K562 treated with DMSO at 1 percent for 48 hours (cell line): ENCODE results near the gene TRAPPC14. TPM values are rescaled to one million over a fixed set of nuclear protein-coding genes. Genes with fewer than 3 reads are reported as not detected.

ENCODE experiments used
- total RNA-seq: library from RNA; unstranded; fragments of 300-600 nt; gene quantifications from 2 replicates; pipeline ENCODE4 v1.2.3, GENCODE V29; 2022; ENCODE audit warnings: low replicate concordance; ENCODE audit errors: extremely low read depth

TRAPPC14 gene
- not detected in 2 replicates for total RNA-seq

DNA sequence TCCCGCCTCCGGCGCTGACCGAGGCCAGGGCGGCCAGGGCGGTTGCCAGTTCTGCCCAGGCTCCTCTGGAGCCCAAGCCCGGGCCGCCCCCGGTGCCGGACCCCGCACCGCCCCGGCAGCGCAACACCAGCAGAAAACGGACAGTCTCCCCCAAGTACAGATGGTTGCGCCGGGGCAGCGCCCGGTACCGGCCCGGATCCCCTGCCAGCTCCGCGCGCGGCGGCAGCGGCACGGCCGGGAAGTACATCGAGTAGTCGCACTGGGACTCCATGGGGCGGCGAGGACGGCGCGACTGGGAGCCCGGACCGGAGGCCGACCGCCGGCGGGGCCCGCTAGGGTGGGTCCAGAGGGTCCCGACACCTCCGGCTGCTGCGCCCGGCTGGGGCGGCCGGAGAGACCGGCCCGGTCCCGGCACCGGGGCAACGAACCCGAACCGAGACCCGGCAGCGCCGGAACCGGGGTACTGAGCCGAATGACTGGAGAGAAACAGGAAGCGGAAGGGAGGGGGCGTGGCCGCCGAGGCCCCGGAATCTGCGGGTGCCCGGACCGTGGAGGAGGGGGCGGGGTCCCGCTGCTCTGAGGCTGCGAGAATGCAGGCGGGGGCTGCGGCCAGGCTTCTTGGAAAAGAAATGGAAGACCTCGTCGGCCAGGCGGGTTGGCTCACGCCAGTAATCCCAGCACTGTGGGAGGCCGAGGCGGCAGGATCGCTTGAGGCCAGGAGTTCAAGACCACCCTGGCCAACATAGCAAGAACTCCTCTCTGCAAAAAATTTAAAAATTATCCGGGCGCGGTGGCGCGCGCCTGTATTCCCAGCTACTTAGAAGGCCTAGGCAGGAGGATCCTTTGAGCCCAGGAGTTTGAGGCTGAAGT is at the start of gene TRAPPC14:
Gene TRAPPC14 (minus strand): TSS at position 495 of the 870 bp plus-strand sequence. CDS start 224 bp downstream, at position 271.

GRCh38 chr7:100177045-100178001 is 18.8 kb upstream of the TRAPPC14 start, which contains the start of the genes GPC2 and STAG3:
Gene GPC2 (minus strand): TSS chr7:100177381. CDS start chr7:100177199, 182 bp downstream.
Gene STAG3 (plus strand): TSS chr7:100177918. CDS start chr7:100180557, 2,639 bp downstream.

DNA sequence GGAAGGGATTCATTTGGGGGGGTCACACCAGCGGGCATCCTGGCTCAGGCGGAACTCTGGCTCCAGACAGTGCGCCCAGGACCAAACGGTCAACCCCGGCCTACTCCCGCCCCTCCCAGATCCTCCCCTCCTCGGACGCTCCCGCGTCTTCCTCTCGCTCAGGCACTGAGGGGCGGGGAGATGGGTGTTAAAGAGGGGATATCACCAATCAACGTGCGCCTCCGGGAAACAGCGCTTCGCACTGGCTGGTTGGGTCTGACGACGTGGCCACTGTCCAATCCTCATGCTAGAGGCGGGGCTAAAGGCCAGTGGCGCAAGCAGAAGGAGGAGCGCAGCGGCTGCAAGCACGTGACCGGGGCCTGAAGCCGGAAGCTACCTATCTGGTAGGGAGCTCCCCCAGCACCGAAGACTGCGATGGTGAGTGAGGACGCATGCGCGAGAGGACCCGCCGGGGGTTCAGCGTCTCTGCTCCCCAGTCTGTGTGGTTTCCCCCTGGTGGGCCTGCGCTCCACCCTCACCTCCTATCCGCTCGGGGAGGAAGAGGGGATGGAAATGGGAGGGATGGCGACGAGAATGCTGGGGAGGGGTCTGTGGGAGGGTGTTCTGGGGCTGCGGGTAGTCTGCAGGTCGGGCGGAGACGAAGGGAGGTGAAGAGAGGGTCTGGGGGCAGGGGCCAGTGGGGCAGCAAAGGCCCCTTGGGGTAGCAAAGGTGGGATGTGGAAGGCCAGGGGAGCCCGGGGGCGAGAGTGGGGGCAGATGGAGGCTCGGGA is 9.8 kb downstream of the TRAPPC14 start, which contains the start of gene LAMTOR4:
Gene LAMTOR4 (plus strand): TSS at position 360 of the 770 bp plus-strand sequence. CDS start 55 bp downstream, at position 415.

DNA sequence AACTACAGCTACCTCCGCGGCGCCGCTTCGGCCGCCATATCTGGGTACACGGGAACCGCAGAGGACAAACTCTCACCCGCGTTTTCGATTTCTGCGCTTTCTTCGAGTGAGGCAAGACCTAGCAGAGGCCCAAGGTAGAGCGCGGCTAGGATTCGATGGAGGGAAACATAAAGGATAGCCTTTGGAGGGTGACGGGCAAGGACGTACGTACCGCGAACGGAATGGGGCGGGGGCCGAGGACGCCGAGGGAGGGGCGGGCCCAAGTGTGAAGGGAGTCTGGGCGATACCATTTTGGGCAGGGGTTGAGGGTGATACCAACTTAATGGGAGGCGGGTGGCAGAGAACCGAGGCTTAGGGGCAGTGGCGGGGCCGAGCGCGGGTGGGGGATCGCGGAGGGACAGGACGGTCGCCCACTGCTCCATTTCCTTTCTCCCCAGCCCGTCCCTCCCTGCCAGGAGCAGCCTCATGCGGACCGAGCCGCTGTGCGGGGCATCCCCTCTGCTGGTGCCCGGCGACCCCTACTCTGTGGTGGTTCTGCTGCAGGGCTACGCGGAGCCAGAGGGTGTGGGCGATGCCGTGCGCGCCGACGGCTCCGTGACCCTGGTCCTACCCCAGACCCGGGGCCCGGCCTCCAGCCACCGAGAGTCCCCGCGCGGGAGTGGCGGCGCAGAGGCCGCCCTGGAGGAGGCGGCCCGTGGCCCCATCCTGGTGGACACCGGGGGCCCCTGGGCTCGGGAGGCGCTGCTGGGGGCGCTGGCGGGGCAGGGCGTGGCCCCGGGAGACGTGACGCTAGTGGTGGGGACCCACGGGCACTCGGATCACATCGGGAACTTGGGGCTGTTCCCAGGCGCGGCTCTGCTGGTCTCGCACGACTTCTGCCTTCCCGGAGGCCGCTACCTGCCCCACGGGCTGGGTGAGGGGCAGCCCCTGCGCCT is 31.3 kb downstream of the TRAPPC14 start, which contains the start of gene MBLAC1:
Gene MBLAC1 (plus strand): TSS at position 37 of the 935 bp plus-strand sequence. CDS start 429 bp downstream, at position 466.

GRCh38 chr7:100119072-100119969 is 39.2 kb downstream of the TRAPPC14 start, which contains the start of the genes CNPY4 and TAF6:
Gene CNPY4 (plus strand): TSS chr7:100119634. CDS start chr7:100119745, 111 bp downstream.
Gene TAF6 (minus strand): TSS chr7:100119358. CDS start chr7:100114209, 5,149 bp downstream.

Other genes with a start within 250 kb of the TRAPPC14 start
- not detected in 2 replicates for gene TRIM4, start 239.2 kb downstream of the TRAPPC14 start, total RNA-seq
- not detected in 2 replicates for gene GJC3, start 229.1 kb downstream of the TRAPPC14 start, total RNA-seq
- gene AZGP1, start 182.7 kb downstream of the TRAPPC14 start, total RNA-seq: not detected in 2 replicates
- not detected in 2 replicates for gene ZKSCAN1, start 143.1 kb downstream of the TRAPPC14 start, total RNA-seq
- not detected in 2 replicates for gene ZSCAN21, start 108.9 kb downstream of the TRAPPC14 start, total RNA-seq
- not detected in 2 replicates for gene ZNF3, start 77.0 kb downstream of the TRAPPC14 start, total RNA-seq
- gene COPS6, start 69.8 kb downstream of the TRAPPC14 start, total RNA-seq: 306 TPM in 1 of 2 replicates, not detected in the other
- 392 and 458 TPM in 2 replicates for gene MCM7, start 57.3 kb downstream of the TRAPPC14 start, total RNA-seq
- gene AP4M1, start 57.1 kb downstream of the TRAPPC14 start, total RNA-seq: not detected in 2 replicates
- not detected in 2 replicates for gene TAF6, start 39.4 kb downstream of the TRAPPC14 start, total RNA-seq
- gene CNPY4, start 39.1 kb downstream of the TRAPPC14 start, total RNA-seq: not detected in 2 replicates
- not detected in 2 replicates for gene MBLAC1, start 31.8 kb downstream of the TRAPPC14 start, total RNA-seq
- gene LAMTOR4, start 9.8 kb downstream of the TRAPPC14 start, total RNA-seq: 1,877 TPM in 1 of 2 replicates, not detected in the other
- not detected in 2 replicates for gene GAL3ST4, start 9.9 kb upstream of the TRAPPC14 start, total RNA-seq
- gene GPC2, start 18.7 kb upstream of the TRAPPC14 start, total RNA-seq: not detected in 2 replicates
- gene STAG3, start 19.2 kb upstream of the TRAPPC14 start, total RNA-seq: not detected in 2 replicates
- not detected in 2 replicates for gene PVRIG, start 61.2 kb upstream of the TRAPPC14 start, total RNA-seq
- gene SPDYE3, start 149.0 kb upstream of the TRAPPC14 start, total RNA-seq: not detected in 2 replicates
- not detected in 2 replicates for gene PILRB, start 199.4 kb upstream of the TRAPPC14 start, total RNA-seq
- gene PILRA, start 214.8 kb upstream of the TRAPPC14 start, total RNA-seq: not detected in 2 replicates